ENCODE results near the gene NAA60.
"Not testable (repeated sequence)": the region's sequence is repeated elsewhere in the genome, so short reads cannot be mapped to it uniquely, and the experiment has no call there.

The NAA60 gene

GRCh38 chr16:3474870-3475269 lies 31.4 kb downstream of the NAA60 start:
- H3K27ac ChIP-seq (ENCODE audit: extremely low read depth, low read depth, low read length); H3K4me3 ChIP-seq (ENCODE audit: low read depth, low read length); H3K4me1 ChIP-seq (ENCODE audit: control insufficient read depth, insufficient read depth, low read length); POLR2A ChIA-PET; H3K9me3 ChIP-seq (ENCODE audit: control insufficient read depth, insufficient read depth, low read depth, low read length): not testable (repeated sequence)
- CTCF ChIA-PET: interaction anchor here (0.8 kb wide), 1 partner anchor 9 kb away, joined by 4 read pairs; no protein-coding TSS in a partner anchor
- TF ChIP-seq ZNF121 (tag by site-specific recombination; IDR thresholded peaks at IDR 0.05): peak; percentile 83; the same call in 1 of the 2 replicates
- peaks cover 4 to 20% of the 10 kb centered on the region in 2 experiments; a peak in 2 of 3 replicates for H3K36me3 ChIP-seq (ENCODE audit: control insufficient read depth in 2 of 2, insufficient read depth in 1 of 2, low read length in 2 of 2)

- Histone ChIP-seq H3K36me3 (ENCODE audit: control insufficient read depth in 2 of 2, insufficient read depth in 1 of 2, low read length in 2 of 2) (peaks cover 4 to 24% of the 10 kb centered on the region in 2 experiments; a peak in 2 of 3 replicates), H3K4me3 (ENCODE audit: low read depth, low read length) (no peak overlapping the region), H3K9me3 (ENCODE audit: control insufficient read depth, insufficient read depth, low read depth, low read length) (no peaks in the 10 kb centered on the region), H3K4me1 (ENCODE audit: control insufficient read depth, insufficient read depth, low read length) (no peaks in the 10 kb centered on the region), H3K27ac (ENCODE audit: extremely low read depth, low read depth, low read length) (no peak overlapping the region)
- ChIA-PET CTCF (no interaction called here), POLR2A (no interaction called here)
- TF ChIP-seq KLF9 (tag by site-specific recombination; IDR thresholded peaks at IDR 0.05; ENCODE audit: low read depth): no peak
- peak; percentile 84 for TF ChIP-seq KLF1 (tag by site-specific recombination; IDR thresholded peaks at IDR 0.05)
Measured at GRCh38 chr16:3475604-3476375, 32.3 kb downstream of the NAA60 start.

DNA sequence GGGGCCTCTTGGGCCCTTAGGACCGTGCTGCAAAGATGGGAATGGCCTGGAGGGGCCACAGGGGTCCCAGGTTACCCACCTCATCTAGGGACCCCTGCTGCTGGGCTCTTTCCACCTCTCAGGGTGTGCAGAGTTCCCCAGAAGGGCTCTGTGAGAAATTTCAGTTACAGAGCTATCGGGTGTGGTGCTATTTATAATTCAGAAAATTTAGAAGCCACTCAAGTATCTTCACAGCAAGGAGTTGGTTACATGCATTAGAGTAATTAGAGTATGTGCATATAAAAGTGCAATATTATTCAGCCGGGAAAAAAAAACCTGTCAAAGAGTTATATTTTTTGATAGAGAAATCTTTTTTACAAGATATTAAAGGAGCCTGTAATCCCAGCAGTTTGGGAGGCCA lies 32.9 kb downstream of the NAA60 start:
- Histone ChIP-seq H3K36me3 (ENCODE audit: control insufficient read depth in 2 of 2, insufficient read depth in 1 of 2, low read length in 2 of 2) (peaks cover 4 to 27% of the 10 kb centered on the region in 2 experiments; a peak in 2 of 3 replicates), H3K4me1 (ENCODE audit: control insufficient read depth, insufficient read depth, low read length) (no peaks in the 10 kb centered on the region), H3K4me3 (ENCODE audit: low read depth, low read length) (no peak overlapping the region), H3K9me3 (ENCODE audit: control insufficient read depth, insufficient read depth, low read depth, low read length) (no peaks in the 10 kb centered on the region), H3K27ac (ENCODE audit: extremely low read depth, low read depth, low read length) (no peak overlapping the region)
- TF ChIP-seq ZNF24 (tag by site-specific recombination; IDR thresholded peaks at IDR 0.05): no peak
- TF ChIP-seq ZNF571 (tag by site-specific recombination; IDR thresholded peaks at IDR 0.05): no peak
- CTCF ChIA-PET: interaction anchor here (0.6 kb wide), 1 partner anchor 12 kb away, joined by 3 read pairs; no protein-coding TSS in a partner anchor
- POLR2A ChIA-PET: no interaction called here

GRCh38 chr16:3478242-3478925 lies 34.9 kb downstream of the NAA60 start:
- ChIA-PET POLR2A (interaction anchor here (0.9 kb wide), 1 partner anchor 12 kb away, joined by 3 read pairs; no protein-coding TSS in a partner anchor), CTCF (interaction anchor here (0.9 kb wide), 1 partner anchor 12 kb away, joined by 3 read pairs; no protein-coding TSS in a partner anchor)
- H3K27ac ChIP-seq (ENCODE audit: extremely low read depth, low read depth, low read length): no peak overlapping the region
- TF ChIP-seq ZNF341 (tag by site-specific recombination; IDR thresholded peaks at IDR 0.05; ENCODE audit: low read depth) (peak; percentile 55), ZNF626 (tag by site-specific recombination; IDR thresholded peaks at IDR 0.05) (no peak), KLF1 (tag by site-specific recombination; IDR thresholded peaks at IDR 0.05) (peak; percentile 66)
- no peak overlapping the region for H3K4me3 ChIP-seq (ENCODE audit: low read depth, low read length)
- peaks cover 4 to 46% of the 10 kb centered on the region in 2 experiments; a peak in 2 of 3 replicates for H3K36me3 ChIP-seq (ENCODE audit: control insufficient read depth in 2 of 2, insufficient read depth in 1 of 2, low read length in 2 of 2)
- no peaks in the 10 kb centered on the region for H3K9me3 ChIP-seq (ENCODE audit: control insufficient read depth, insufficient read depth, low read depth, low read length)
- H3K4me1 ChIP-seq (ENCODE audit: control insufficient read depth, insufficient read depth, low read length): no peaks in the 10 kb centered on the region

- Histone ChIP-seq H3K4me1 (ENCODE audit: control insufficient read depth, insufficient read depth, low read length) (no peaks in the 10 kb centered on the region), H3K27ac (ENCODE audit: extremely low read depth, low read depth, low read length) (no peak overlapping the region), H3K9me3 (ENCODE audit: control insufficient read depth, insufficient read depth, low read depth, low read length) (no peaks in the 10 kb centered on the region), H3K36me3 (ENCODE audit: control insufficient read depth in 2 of 2, insufficient read depth in 1 of 2, low read length in 2 of 2) (peaks cover 4 to 59% of the 10 kb centered on the region in 2 experiments; a peak in 2 of 3 replicates), H3K4me3 (ENCODE audit: low read depth, low read length) (no peak overlapping the region)
- POLR2A ChIA-PET: no interaction called here
- CTCF ChIA-PET: interaction anchor here (0.6 kb wide), 1 partner anchor 11 kb away, joined by 3 read pairs; no protein-coding TSS in a partner anchor
- TF ChIP-seq ZNF211 (tag by site-specific recombination; IDR thresholded peaks at IDR 0.05; ENCODE audit: low read depth) (no peak), SCRT2 (tag by site-specific recombination; IDR thresholded peaks at IDR 0.05) (no peak), ZSCAN23 (tag by site-specific recombination; IDR thresholded peaks at IDR 0.05) (no peak), ZNF292 (tag by site-specific recombination; IDR thresholded peaks at IDR 0.05; ENCODE audit: borderline replicate concordance, low read depth) (no peak), ZNF571 (tag by site-specific recombination; IDR thresholded peaks at IDR 0.05) (no peak), ZNF146 (tag by site-specific recombination; IDR thresholded peaks at IDR 0.05) (no peak), ZNF324 (tag by site-specific recombination; IDR thresholded peaks at IDR 0.05) (no peak), KLF1 (tag by site-specific recombination; IDR thresholded peaks at IDR 0.05) (no peak), ZNF157 (tag by site-specific recombination; IDR thresholded peaks at IDR 0.05) (no peak), SETDB1 (IDR thresholded peaks at IDR 0.05; ENCODE audit: insufficient read length, low read length) (no peak), ZNF791 (tag by site-specific recombination; IDR thresholded peaks at IDR 0.05) (no peak), ZNF610 (tag by site-specific recombination; IDR thresholded peaks at IDR 0.05; ENCODE audit: borderline replicate concordance) (no peak)
- TF ChIP-seq, protein P1, sequence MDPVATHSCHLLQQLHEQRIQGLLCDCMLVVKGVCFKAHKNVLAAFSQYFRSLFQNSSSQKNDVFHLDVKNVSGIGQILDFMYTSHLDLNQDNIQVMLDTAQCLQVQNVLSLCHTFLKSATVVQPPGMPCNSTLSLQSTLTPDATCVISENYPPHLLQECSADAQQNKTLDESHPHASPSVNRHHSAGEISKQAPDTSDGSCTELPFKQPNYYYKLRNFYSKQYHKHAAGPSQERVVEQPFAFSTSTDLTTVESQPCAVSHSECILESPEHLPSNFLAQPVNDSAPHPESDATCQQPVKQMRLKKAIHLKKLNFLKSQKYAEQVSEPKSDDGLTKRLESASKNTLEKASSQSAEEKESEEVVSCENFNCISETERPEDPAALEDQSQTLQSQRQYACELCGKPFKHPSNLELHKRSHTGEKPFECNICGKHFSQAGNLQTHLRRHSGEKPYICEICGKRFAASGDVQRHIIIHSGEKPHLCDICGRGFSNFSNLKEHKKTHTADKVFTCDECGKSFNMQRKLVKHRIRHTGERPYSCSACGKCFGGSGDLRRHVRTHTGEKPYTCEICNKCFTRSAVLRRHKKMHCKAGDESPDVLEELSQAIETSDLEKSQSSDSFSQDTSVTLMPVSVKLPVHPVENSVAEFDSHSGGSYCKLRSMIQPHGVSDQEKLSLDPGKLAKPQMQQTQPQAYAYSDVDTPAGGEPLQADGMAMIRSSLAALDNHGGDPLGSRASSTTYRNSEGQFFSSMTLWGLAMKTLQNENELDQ (tag by site-specific recombination; IDR thresholded peaks at IDR 0.05; ENCODE audit: low read depth): no peak
Measured at GRCh38 chr16:3479654-3480216, 36.3 kb downstream of the NAA60 start.

All from HEK293 (cell line).